ENCODE results near the gene PRKCE.
"Not testable (repeated sequence)": the region's sequence is repeated elsewhere in the genome, so short reads cannot be mapped to it uniquely, and the experiment has no call there.

The PRKCE gene

DNA sequence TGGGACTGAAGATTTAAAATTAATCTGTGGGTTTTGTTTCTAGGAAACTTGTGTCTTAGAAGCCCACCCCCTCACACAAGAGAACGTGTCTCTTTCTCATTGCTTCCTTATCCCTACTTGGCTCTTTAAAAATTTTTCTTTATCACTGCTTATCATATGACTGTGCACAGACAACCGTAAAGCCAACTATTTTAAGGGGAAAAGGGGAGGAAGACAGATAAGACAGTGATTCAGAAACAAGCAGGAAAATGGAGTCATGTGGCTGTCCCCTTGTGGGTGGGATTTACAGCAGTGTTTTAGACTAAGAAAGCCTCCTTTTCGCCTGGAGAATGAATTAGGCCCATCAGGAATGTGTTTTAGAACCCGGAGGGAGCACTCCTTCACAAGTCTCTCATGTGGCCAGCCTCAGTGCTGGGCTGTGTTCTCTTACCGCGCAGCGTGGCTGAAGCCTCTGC, 17.6 kb downstream of the PRKCE start:
- DNase-seq (ENCODE audit: low spot score) = no peak

DNA sequence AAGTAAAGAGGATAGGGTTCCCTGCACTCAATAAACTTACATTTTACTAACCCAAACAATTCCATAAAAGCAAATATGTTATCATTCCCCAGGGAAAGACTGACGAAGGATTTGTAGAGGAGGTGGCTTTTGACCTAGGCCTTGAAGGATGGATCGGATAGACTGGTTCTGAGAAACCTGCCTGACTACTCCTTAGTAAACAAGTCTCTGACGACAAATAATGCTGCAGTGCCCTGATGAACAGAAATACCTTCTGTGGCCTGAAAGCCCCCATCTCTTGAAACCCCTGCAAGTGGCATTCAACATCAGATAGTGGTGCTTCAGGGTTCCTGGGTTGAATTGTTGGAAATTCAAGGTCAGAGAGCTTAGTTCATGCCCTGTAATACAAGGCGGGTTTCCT, 19.2 kb downstream of the PRKCE start:
- no peak for DNase-seq (ENCODE audit: low spot score)

DNA sequence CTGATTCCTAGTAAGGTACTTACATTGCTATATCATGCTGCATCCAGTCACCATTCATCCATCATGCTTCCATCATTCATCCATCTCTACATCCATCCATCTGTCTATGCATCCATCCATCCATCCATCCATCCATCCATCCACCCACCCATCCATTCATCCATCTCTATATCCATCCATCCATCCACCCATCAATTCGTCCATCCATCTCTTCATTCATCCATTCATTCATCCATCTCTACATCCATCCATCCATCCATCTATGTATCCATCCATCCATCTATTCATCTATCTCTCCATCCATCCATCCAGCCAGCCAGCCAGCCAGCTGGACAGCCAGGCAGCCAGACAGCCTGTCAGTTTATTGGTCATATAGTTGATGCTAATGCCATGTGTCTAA, 20.7 kb downstream of the PRKCE start:
- no peak for DNase-seq (ENCODE audit: low spot score)

DNA sequence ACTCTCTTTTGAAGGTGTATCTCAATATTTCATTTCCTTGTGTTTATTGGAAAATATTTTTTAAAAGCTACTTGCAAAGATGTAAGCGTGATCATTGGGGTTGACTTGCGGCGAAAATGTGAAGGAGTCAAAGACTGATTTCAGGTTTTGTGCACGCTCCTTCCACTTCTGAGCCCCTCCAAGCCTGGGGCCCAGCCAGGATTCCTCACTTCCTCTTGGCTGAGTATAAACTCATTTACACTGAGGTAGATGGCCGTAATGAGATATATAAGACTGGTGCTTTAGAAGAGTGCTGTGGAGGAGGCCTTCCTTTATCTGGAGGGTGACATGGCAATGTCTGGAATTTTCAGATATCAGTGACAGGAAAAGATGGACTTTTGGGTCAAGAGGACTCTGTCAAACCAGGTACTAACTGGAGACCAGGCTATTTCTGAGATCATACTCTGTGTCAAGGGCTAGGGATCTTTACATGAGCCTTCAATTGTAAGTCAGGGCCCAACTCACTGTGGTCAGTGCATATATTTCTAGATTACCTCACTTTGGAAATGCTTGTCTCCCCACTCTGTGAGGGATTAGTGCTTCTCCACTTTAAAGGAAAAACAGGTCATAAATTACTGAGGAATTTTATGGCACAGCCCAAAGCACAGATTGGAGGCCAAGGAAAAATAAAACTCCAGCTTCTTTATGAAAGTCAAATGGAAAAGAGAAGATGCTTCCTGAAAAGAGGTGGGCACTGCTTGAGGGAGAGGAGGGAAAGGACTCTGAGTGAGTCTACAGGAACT, 22.8 kb downstream of the PRKCE start:
- peak; percentile 32 for DNase-seq (ENCODE audit: low spot score)

DNA sequence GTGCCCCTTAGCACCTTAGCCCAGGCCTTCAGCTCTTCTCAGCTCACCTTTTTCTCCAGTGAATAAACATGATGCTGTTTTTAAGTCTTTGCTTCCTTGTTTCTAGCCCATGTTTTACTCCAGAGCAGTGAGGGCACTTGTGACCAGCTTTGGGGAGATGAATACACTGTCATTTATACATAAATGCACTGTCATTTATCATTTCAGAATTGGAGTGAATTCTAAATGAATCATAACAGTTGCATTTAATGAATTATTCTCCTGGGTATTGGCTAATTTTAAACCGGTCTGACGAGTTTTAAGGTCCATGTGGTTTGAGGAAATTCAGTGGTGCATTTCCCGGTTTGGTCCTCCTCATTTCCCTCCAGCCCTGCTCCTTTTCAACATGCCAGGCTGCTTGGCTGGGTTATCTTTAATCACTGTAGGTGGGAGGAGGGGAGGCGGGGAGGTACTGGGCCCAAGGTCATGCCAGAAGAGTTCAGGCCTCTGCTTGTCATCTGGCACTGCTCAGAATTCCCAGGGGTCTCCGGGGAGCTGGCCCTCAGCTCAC, 23.9 kb downstream of the PRKCE start:
- peak; percentile 13 for DNase-seq (ENCODE audit: low spot score)

DNA sequence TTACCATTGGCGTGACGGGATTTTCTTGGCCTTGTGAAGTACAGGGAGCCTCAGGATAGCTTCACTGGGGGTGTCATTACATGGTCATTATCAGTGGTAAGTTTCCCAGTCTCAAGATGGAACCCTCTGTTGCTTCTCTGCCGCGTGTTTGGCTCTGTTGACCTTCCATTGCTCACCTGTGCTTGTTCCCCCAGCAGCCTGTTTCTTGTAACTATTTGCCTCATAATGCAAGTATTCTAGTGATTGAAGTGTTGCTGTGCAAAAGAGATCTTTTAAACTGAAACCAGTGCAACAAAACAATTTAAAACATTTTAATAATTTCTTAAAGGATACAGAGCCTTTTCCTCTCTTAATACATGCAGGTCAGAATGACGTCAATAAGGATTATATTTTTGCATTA, 24.6 kb downstream of the PRKCE start:
- DNase-seq (ENCODE audit: low spot score) = no peak

DNA sequence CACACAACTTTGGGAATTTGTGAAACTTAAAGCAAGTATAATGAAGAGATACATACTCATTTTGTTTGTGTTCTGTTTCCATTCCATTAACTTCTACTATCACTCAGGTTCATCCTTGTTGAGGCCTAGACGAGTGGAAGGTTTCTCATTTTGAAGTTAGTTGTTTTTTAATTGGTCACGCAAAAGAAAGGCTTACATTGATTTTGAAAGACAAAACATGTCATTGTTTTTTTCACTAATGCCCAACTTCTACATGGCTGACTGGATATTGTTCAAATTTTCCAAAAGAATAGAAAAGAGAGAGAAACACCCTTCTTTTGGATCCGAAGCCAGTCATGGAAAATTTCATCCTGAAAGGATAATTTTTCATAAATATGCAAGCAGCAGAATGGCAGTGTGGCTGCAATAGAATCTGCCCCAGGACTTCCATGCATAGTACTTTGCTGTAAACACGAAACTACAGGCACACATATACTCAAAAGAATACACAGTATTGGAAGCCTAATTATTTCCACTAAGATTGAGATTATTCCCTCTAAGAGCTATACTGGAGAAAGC, 27.4 kb downstream of the PRKCE start:
- DNase-seq (ENCODE audit: low spot score) = no peak

DNA sequence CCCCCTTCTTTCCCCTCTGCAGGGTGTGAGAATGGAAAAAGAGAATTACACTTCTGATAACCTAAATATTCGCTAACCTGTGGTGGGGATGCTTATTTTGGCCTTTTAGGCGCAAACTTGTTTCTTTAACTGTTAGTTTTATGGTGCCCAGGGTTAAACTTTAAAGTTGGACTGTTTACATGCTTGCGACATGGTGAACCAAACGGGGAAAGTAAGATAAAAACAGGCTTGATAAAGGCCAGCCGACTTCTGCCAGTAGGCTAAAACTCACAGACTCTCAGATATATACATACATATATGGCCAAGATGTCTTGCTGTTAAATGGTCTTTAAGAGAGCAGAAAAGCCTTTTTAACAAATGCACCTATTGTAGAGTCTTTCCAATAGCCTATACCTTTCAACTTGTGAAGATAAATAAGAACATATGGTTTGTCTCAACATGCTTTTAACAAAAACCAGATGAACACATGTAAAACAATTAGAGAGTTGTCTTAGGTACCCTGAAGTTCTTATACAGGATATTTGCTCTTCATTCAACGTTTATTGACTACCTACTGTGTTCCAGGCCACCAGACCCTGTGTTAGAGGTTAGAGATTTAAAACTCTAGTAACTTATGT, 29.0 kb downstream of the PRKCE start:
- no peak for DNase-seq (ENCODE audit: low spot score)

DNA sequence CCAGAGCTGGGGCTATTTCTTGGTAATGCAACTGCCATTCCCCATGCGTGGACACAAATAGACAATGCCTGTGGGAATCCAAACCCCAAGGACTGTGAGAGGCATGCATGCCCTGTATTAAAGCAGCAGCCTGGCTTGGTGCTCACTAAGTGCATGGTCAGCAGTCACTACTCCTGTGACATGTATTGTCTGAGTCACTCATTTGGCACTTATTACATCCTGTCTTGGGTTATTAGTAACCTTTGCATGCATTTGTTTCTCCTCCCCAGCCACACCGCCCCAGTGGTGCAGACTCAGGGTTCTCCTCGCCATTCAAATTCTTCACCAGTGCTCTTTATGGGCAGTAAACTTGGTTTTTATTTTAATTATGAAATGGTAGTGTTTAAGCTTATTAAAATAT, 30.2 kb downstream of the PRKCE start:
- peak; percentile 96 for DNase-seq (ENCODE audit: low spot score)

DNA sequence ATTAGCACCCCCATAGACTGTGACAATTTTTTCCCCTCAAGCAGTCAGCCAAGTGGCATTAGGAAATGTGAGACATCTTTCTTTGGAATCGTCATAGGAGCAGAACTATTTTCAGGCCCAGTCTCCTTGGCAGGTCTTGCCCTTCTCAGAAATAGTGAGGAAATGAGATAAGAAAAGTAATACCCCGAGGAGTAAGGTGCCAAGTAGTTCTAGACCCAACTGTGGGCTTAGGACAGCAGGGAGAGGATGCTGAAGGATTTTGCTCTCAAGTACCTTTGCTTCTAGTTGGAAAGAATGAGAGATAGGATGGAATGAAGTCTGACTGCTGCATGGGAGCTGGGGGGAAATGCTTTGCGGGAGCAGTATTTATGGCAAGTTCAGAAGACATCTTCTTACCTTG, 31.8 kb downstream of the PRKCE start:
- no peak for DNase-seq (ENCODE audit: low spot score)

DNA sequence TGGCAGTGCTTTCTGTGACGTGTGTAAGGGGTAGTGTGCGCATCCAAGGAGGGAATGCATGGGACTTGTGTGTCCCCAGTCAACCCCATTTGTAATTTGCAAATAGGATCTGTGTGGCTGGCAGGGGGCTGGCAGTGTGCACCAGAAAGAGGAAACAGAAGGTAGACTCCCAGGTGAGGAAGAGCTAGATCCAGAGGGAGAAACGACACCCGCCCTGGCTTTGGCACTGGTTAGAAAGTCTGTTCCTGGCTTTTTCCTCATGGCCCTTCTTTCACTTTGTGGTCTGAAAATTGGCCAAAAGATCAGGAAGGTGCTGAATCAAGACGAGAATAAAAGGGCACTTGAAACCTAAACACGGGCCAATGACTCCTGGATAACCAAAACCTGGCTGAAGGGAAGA, 33.3 kb downstream of the PRKCE start:
- no peak for DNase-seq (ENCODE audit: low spot score)

DNA sequence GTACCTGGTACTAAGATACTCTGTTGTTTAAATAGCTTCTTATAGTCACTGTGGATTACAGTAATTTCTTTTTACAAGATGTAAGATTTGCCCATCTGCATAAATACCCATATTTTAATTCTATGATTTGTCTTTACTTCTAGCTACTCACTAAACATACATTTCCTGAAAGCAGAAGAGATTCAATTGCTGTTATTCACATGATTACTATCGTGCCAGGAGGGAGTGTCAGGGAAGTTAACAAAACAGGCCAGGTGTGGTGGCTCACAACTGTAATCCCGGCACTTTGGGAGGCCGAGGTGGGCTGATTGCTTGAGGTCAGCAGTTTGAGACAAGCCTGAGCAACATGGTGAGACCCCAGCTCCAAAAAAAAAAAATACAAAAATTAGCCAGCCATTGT, 33.8 kb downstream of the PRKCE start:
- DNase-seq (ENCODE audit: low spot score) = no peak

DNA sequence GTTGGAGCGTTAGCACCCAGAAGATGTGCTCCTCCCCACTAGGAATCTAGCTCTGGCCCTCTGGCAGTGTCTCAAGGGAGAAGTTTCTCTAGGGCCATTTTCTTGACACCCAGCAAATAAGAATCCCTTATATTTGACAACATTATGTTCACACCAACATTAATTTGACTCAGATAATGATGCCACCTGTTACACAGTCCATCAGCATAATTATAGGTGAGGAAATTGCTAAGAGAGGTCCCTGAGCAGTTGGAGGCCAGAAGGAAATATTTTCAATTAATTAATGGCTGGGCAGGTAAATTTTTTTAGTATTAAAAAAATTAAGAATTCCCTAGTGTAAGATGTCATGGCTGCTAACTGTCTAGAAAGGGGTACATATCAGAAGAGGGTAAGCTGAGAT, 36.5 kb downstream of the PRKCE start:
- DNase-seq (ENCODE audit: low spot score) = no peak

DNA sequence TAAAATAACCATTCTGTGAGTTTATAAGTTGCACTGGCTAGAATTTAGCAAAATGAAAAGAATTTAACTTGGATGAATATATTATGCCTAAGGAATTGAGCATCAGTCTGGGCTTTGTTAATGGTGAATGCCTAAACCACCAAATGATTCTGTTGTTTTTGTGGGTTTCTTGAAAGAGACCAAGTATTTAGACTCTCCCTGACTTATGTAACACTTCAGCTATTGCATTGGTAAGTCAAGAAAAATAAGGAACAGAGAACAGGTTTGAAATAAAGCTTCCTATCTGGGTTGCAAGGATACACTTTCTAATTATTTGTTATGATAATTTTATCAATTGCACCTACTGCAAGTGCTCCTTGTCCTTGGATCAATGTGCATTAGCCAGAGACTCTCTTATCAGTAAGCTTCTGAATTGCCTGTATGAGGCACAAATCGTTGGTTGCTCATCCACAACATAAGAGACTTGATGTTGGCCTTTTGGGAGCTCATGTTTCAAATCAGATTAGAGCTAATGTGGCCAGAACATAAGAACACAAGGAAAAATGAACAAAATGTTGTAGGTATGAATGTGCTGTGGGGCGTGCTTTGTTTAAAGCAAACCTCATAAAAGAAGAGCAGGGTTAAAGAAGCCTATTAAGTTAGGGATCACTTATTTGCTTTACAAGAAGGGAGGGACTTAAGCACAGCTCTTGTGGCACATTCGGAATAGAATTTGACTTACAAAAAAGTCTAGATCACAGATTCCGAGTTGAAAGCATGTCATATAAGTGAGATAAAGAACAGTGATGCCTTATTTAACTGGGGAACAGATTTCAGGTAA, 37.2 kb downstream of the PRKCE start:
- peak; percentile 44 for DNase-seq (ENCODE audit: low spot score)

DNA sequence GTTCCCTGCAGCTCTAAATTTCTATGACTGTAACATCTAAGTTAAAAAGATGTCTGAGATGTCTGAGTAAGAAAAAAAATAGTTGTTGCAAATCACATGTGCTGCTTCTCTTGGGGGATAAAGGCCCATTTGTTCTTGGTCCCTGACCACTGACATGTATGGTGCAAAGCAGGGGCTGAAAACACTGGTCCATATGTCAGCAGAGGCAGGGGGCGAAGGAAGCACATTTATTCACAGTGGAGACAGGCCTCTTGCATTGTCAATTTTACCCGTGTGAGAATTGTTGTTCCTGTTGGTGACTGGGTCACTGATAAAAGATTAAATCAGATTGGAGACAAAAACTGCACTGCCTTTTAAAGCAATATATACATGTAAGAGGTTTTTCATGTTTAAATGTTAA, 38.8 kb downstream of the PRKCE start:
- DNase-seq (ENCODE audit: low spot score) = no peak

DNA sequence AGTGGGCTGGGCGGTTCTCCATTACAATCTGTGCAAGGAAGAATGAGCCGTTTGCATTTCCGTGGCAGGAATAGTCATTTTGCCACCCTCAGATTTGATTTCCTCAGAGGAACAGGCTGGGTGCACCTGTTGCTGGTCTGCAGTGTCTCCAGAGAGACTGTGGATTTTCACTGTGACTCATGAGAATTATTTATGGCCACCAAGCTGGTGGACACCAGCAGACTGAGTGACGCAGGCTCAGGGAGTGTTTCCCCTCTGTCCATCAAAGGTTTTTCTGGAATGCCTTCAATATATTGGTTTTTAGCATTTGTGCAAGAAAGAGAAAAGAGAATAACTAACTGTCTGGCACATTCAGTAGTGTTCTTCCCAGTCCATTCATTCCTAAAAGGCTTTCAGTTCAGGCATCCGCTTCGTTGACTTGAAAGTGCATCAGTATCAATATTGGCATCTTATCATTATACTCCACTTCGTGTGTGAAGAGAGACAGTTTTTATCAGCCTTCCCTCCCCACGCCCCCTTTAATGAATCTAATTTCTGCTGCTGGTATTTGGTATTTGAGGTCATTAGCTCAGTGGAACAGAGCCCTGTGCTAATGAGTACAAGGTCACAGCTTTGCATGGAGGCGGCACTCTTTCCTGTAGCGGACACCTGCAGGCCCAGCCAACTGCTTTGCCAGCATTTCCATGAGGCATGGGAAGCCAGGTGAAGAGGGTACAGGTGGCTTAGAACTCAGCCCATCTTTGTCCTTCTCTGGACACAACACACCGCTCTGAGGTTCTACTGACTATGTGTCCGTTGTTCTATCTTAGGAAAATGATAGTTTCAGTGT, 39.9 kb downstream of the PRKCE start:
- DNase-seq (ENCODE audit: low spot score) = no peak

DNA sequence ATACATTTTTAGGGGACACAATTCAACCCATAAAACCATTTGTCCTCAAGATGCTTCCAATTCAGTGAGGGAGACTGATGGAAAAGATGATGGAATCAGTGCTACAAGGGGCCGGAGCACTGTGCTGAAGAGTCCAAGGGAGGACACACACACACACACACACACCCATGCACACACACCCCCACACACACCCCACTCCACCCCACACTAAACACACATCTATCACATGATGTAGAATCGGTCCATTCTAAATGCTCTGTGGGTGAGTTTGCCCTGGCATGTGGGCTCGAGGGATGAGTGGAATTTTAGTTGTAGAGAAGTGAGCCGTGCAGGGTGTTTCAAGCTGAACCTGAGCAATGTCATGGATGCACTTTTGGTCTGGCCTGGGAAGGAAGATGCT, 41.1 kb downstream of the PRKCE start:
- no peak for DNase-seq (ENCODE audit: low spot score)

DNA sequence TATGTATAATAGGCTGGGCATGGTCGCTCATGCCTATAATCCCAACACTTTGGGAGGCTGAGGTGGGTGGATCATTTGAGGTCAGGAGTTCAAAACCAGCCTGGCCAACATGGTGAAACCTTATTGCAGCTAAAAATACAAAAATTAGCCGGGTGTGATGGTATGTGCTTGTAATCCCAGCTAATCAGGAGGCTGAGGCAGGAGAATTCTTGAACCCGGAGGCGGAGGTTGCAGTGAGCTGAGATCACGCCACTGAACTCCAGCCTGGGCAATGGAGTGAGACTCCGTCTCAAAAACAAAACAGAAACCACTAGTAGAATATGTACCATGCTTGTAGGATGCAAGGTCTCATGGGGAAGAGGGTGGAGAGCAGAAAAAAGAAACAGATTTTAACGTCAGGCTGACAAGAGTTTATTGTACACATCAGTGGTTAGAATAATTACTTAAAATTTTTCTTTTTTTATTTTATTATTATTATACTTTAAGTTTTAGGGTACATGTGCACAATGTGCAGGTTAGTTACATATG, 44.1 kb downstream of the PRKCE start:
- DNase-seq (ENCODE audit: low spot score) = not testable (repeated sequence)

DNA sequence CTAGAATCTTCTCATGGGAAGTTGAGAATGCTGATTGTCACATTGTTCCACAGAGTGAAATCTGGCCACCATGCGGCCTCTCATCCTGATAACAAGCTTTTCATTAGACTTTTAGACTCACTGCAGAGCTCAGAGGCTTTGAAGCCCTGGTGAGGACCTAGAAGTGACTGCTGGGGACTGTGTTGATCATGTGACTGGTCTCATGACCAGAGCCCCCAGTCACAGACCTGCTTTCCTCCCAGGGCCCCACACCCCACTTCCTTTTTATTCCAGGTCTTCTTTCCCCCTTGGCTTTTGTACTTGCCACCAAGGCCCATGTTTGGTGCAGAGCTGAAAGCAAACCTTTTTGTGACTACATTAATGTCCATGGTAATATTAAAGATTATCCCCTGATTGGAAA, 45.2 kb downstream of the PRKCE start:
- no peak for DNase-seq (ENCODE audit: low spot score)

DNA sequence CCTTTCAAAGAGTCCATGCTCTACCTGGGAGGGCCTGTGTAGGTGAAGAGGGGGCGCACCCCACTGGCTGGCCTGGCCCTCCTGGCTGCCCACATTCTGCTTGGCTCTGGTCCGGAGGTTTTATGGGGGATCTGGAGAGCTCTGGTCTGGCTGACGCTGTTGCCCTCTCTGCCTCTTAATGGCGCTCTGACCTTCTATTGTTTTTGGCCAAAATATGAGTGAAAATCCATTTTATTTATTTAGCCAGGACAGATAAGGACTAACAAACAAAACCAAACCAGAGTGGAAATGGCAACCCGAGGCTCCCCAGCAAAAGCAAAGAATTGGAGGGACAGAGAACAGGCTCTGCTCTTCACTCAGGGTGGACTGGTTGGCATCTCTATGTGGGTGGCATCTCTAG, 45.7 kb downstream of the PRKCE start:
- DNase-seq (ENCODE audit: low spot score) = no peak

DNA sequence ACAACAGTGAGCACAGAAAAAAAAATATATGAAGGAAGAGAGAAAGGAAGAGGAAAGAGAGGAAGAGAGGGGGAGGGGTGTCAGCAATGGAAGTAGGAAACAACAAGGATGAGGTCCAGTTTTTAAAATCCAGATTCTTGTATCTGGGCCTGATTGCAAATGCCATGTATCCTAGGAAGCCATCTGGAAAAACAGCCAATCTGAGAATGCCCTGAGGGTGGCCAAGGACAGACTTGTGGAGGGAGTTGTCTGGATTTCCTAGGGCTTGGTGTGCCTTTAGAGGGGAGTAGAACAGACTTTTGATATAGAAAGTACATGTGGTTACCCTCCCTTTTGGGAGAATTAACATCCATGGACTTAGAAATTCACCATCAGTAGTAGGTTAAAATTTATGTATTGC, 47.1 kb downstream of the PRKCE start:
- peak; percentile 10 for DNase-seq (ENCODE audit: low spot score)

Data from AG08395 (cell line).